Measurements from ENCODE around the gene ARHGEF12. TPM values are rescaled to one million over a fixed set of nuclear protein-coding genes. Genes with fewer than 3 reads are reported as not detected.

ARHGEF12 gene
- total and polyA plus RNA-seq, 7 experiments from 2014 or later: 0.38 to 13.1 (median 2.7) TPM

GRCh38 chr11:120343429-120343828 is 7.2 kb downstream of the ARHGEF12 start:
- ChIA-PET POLR2A (no interaction called here), CTCF (interaction anchor here (0.7 kb wide), 1 partner anchor 33 kb away, joined by 3 read pairs; no protein-coding TSS in a partner anchor)
- peaks cover 0 to 5% (median 5%) of the 10 kb centered on the region in 5 donors for H3K36me3 Mint-ChIP-seq
- H3K27ac Mint-ChIP-seq: no peak overlapping the region
- peaks cover 0 to 8% (median 3%) of the 10 kb centered on the region in 11 donors for H3K9me3 Mint-ChIP-seq
- Histone ChIP-seq H3K27me3 (ENCODE audit: control insufficient read depth in 2 of 2, insufficient read depth in 2 of 2, low read length in 2 of 2) (peaks cover 0 to 52% of the 10 kb centered on the region in 2 donors), H3K27ac (ENCODE audit: low read depth, low read length) (no peak overlapping the region), H3K9me3 (ENCODE audit: control insufficient read depth in 2 of 3, low read length in 3 of 3) (no peaks in the 10 kb centered on the region), H3K4me1 (ENCODE audit: control insufficient read depth in 2 of 2, insufficient read depth in 2 of 2, low read length in 2 of 2) (peaks cover 19 to 22% of the 10 kb centered on the region in 2 donors), H3K36me3 (ENCODE audit: control insufficient read depth in 2 of 3, insufficient read depth in 3 of 3, low read length in 3 of 3) (no peaks in the 10 kb centered on the region), H3K4me3 (ENCODE audit: low read length) (no peak overlapping the region)
- H3K4me3 Mint-ChIP-seq: peak overlapping the region in 1 of 10 donors; percentile 32
- peaks cover 58 to 76% (median 70%) of the 10 kb centered on the region in 5 donors for H3K27me3 Mint-ChIP-seq
- intact Hi-C loops (cut with micrococcal nuclease): no loop called here
- ATAC-seq: no peak
- no peak for DNase-seq
- peaks cover 27 to 47% (median 37%) of the 10 kb centered on the region in 7 donors for H3K4me1 Mint-ChIP-seq

- no peak overlapping the region for H3K27ac ChIP-seq (ENCODE audit: low read depth, low read length)
These were observed 8.2 kb downstream of the ARHGEF12 start for GRCh38 chr11:120344302-120345004.

GRCh38 chr11:120346233-120346632 is 10.0 kb downstream of the ARHGEF12 start:
- ATAC-seq: no peak
- Mint-ChIP-seq H3K9me3 (peaks cover 0 to 7% (median 3%) of the 10 kb centered on the region in 11 donors), H3K36me3 (peaks cover 0 to 5% (median 2%) of the 10 kb centered on the region in 5 donors), H3K27me3 (peaks cover 56 to 74% (median 67%) of the 10 kb centered on the region in 5 donors), H3K4me3 (no peak overlapping the region), H3K27ac (no peak overlapping the region), H3K4me1 (peaks cover 18 to 37% (median 29%) of the 10 kb centered on the region in 7 donors)
- H3K36me3 ChIP-seq (ENCODE audit: control insufficient read depth in 2 of 3, insufficient read depth in 3 of 3, low read length in 3 of 3): no peaks in the 10 kb centered on the region
- peaks cover 19 to 22% of the 10 kb centered on the region in 2 donors for H3K4me1 ChIP-seq (ENCODE audit: control insufficient read depth in 2 of 2, insufficient read depth in 2 of 2, low read length in 2 of 2)
- no peak for DNase-seq
- peaks cover 0 to 35% of the 10 kb centered on the region in 2 donors for H3K27me3 ChIP-seq (ENCODE audit: control insufficient read depth in 2 of 2, insufficient read depth in 2 of 2, low read length in 2 of 2)
- H3K27ac ChIP-seq (ENCODE audit: low read depth, low read length): no peak overlapping the region
- H3K4me3 ChIP-seq (ENCODE audit: low read length): no peak overlapping the region
- CTCF ChIA-PET: no interaction called here
- intact Hi-C loops (cut with micrococcal nuclease): no loop called here
- H3K9me3 ChIP-seq (ENCODE audit: control insufficient read depth in 2 of 3, low read length in 3 of 3): no peaks in the 10 kb centered on the region
- POLR2A ChIA-PET: no interaction called here

More at GRCh38 chr11:120344302-120345004, 8.2 kb downstream of the ARHGEF12 start:
- peaks cover 0 to 45% of the 10 kb centered on the region in 2 donors for H3K27me3 ChIP-seq (ENCODE audit: control insufficient read depth in 2 of 2, insufficient read depth in 2 of 2, low read length in 2 of 2)
- H3K4me1 ChIP-seq (ENCODE audit: control insufficient read depth in 2 of 2, insufficient read depth in 2 of 2, low read length in 2 of 2): peaks cover 19 to 22% of the 10 kb centered on the region in 2 donors
- Mint-ChIP-seq H3K4me1 (peaks cover 23 to 39% (median 35%) of the 10 kb centered on the region in 7 donors), H3K9me3 (peaks cover 0 to 7% (median 3%) of the 10 kb centered on the region in 11 donors), H3K36me3 (peaks cover 0 to 5% (median 5%) of the 10 kb centered on the region in 5 donors), H3K4me3 (peak overlapping the region in 9 of 10 donors; percentile 42 to 78 (median 70)), H3K27me3 (peaks cover 56 to 77% (median 68%) of the 10 kb centered on the region in 5 donors), H3K27ac (peak overlapping the region in 7 of 9 donors; percentile 2 to 69 (median 17))
- ATAC-seq: peak; percentile 94
- intact Hi-C loops (cut with micrococcal nuclease): loop anchor here in 1 of 2 donors (1.0 kb wide), 1 partner anchor 8 kb away; the partner anchor contains the start of gene ARHGEF12
- peak in 8 of 9 donors; percentile 51 to 79 (median 76) for DNase-seq
- POLR2A ChIA-PET: interaction anchor here (0.7 kb wide), 1 partner anchor 613 kb away, joined by 3 read pairs; no protein-coding TSS in a partner anchor
- H3K36me3 ChIP-seq (ENCODE audit: control insufficient read depth in 2 of 3, insufficient read depth in 3 of 3, low read length in 3 of 3): no peaks in the 10 kb centered on the region
- no peaks in the 10 kb centered on the region for H3K9me3 ChIP-seq (ENCODE audit: control insufficient read depth in 2 of 3, low read length in 3 of 3)
- CTCF ChIA-PET: no interaction called here
- no peak overlapping the region for H3K4me3 ChIP-seq (ENCODE audit: low read length)

GRCh38 chr11:120350637-120351036 is 14.4 kb downstream of the ARHGEF12 start:
- Mint-ChIP-seq H3K4me1 (peaks cover 3 to 16% (median 7%) of the 10 kb centered on the region in 7 donors), H3K27me3 (peaks cover 72 to 80% (median 78%) of the 10 kb centered on the region in 5 donors), H3K36me3 (peaks cover 0 to 4% (median 0%) of the 10 kb centered on the region in 5 donors), H3K27ac (no peak overlapping the region), H3K4me3 (no peak overlapping the region), H3K9me3 (peaks cover 0 to 1% (median 0%) of the 10 kb centered on the region in 11 donors)
- Histone ChIP-seq H3K36me3 (ENCODE audit: control insufficient read depth in 2 of 3, insufficient read depth in 3 of 3, low read length in 3 of 3) (no peaks in the 10 kb centered on the region), H3K27me3 (ENCODE audit: control insufficient read depth in 2 of 2, insufficient read depth in 2 of 2, low read length in 2 of 2) (peaks cover 7 to 16% of the 10 kb centered on the region in 2 donors), H3K4me1 (ENCODE audit: control insufficient read depth in 2 of 2, insufficient read depth in 2 of 2, low read length in 2 of 2) (no peaks in the 10 kb centered on the region), H3K27ac (ENCODE audit: low read depth, low read length) (no peak overlapping the region), H3K9me3 (ENCODE audit: control insufficient read depth in 2 of 3, low read length in 3 of 3) (no peaks in the 10 kb centered on the region), H3K4me3 (ENCODE audit: low read length) (no peak overlapping the region)
- ChIA-PET CTCF (no interaction called here), POLR2A (no interaction called here)
- no peak for DNase-seq
- intact Hi-C loops (cut with micrococcal nuclease): no loop called here
- ATAC-seq: no peak

GRCh38 chr11:120352405-120352804 is 16.2 kb downstream of the ARHGEF12 start:
- peaks cover 6 to 7% of the 10 kb centered on the region in 2 donors for H3K27me3 ChIP-seq (ENCODE audit: control insufficient read depth in 2 of 2, insufficient read depth in 2 of 2, low read length in 2 of 2)
- DNase-seq (no peak), ATAC-seq (no peak)
- H3K4me1 ChIP-seq (ENCODE audit: control insufficient read depth in 2 of 2, insufficient read depth in 2 of 2, low read length in 2 of 2): no peaks in the 10 kb centered on the region
- H3K36me3 ChIP-seq (ENCODE audit: control insufficient read depth in 2 of 3, insufficient read depth in 3 of 3, low read length in 3 of 3): no peaks in the 10 kb centered on the region
- Mint-ChIP-seq H3K27ac (no peak overlapping the region), H3K27me3 (peaks cover 66 to 77% (median 73%) of the 10 kb centered on the region in 5 donors), H3K9me3 (peaks cover 0 to 4% (median 0%) of the 10 kb centered on the region in 11 donors), H3K36me3 (peaks cover 0 to 4% (median 0%) of the 10 kb centered on the region in 5 donors), H3K4me1 (peaks cover 0 to 2% (median 0%) of the 10 kb centered on the region in 7 donors), H3K4me3 (no peak overlapping the region)
- no peak overlapping the region for H3K4me3 ChIP-seq (ENCODE audit: low read length)
- CTCF ChIA-PET: no interaction called here
- H3K9me3 ChIP-seq (ENCODE audit: control insufficient read depth in 2 of 3, low read length in 3 of 3): no peaks in the 10 kb centered on the region
- no peak overlapping the region for H3K27ac ChIP-seq (ENCODE audit: low read depth, low read length)
- POLR2A ChIA-PET: no interaction called here
- intact Hi-C loops (cut with micrococcal nuclease): no loop called here

- no peak for ATAC-seq
- Mint-ChIP-seq H3K27me3 (peaks cover 58 to 77% (median 70%) of the 10 kb centered on the region in 5 donors), H3K27ac (no peak overlapping the region), H3K4me1 (peaks cover 0 to 2% (median 0%) of the 10 kb centered on the region in 7 donors), H3K4me3 (no peak overlapping the region), H3K9me3 (peaks cover 0 to 3% (median 0%) of the 10 kb centered on the region in 11 donors), H3K36me3 (peaks cover 0 to 9% (median 0%) of the 10 kb centered on the region in 5 donors)
- no peak overlapping the region for H3K27ac ChIP-seq (ENCODE audit: low read depth, low read length)
- no peaks in the 10 kb centered on the region for H3K9me3 ChIP-seq (ENCODE audit: control insufficient read depth in 2 of 3, low read length in 3 of 3)
- peaks cover 0 to 7% of the 10 kb centered on the region in 2 donors for H3K27me3 ChIP-seq (ENCODE audit: control insufficient read depth in 2 of 2, insufficient read depth in 2 of 2, low read length in 2 of 2)
- no peaks in the 10 kb centered on the region for H3K4me1 ChIP-seq (ENCODE audit: control insufficient read depth in 2 of 2, insufficient read depth in 2 of 2, low read length in 2 of 2)
- DNase-seq: no peak
- H3K4me3 ChIP-seq (ENCODE audit: low read length): no peak overlapping the region
- POLR2A ChIA-PET: no interaction called here
- no peaks in the 10 kb centered on the region for H3K36me3 ChIP-seq (ENCODE audit: control insufficient read depth in 2 of 3, insufficient read depth in 3 of 3, low read length in 3 of 3)
- CTCF ChIA-PET: no interaction called here
- intact Hi-C loops (cut with micrococcal nuclease): no loop called here
These were observed 17.9 kb downstream of the ARHGEF12 start for GRCh38 chr11:120354068-120354467.

All from naive thymus-derived CD4-positive, alpha-beta T cell (primary cell).